ENCODE results near the gene DIS3L2. TPM values are rescaled to one million over a fixed set of nuclear protein-coding genes. Genes with fewer than 3 reads are reported as not detected.

Gene DIS3L2
- total RNA-seq, 2 experiments from 2014 or later, result 20.2 to 20.6 TPM

GRCh38 chr2:232229911-232230310 is 268.4 kb downstream of the DIS3L2 start:
- intact Hi-C loops (cut with micrococcal nuclease; ENCODE audit: unreplicated experiment), result no loop called here
- Histone ChIP-seq H4K20me1 (ENCODE audit: insufficient read depth, low read length) (no peaks in the 10 kb centered on the region), H3K4me2 (ENCODE audit: low read length) (no peak overlapping the region), H3K79me2 (ENCODE audit: insufficient read depth, low read depth, low read length) (no peaks in the 10 kb centered on the region), H3K9me2 (ENCODE audit: insufficient read depth, low read length) (no peaks in the 10 kb centered on the region), H3K4me3 (ENCODE audit: low read depth, low read length, poor library complexity, severe bottlenecking) (no peak overlapping the region), H3K9me3 (ENCODE audit: low read length) (no peaks in the 10 kb centered on the region), H2AFZ (ENCODE audit: low read length) (no peak overlapping the region), H3K27ac (ENCODE audit: low read depth, low read length, poor library complexity, severe bottlenecking) (no peak overlapping the region), H3K36me3 (ENCODE audit: insufficient read depth, low read length) (no peaks in the 10 kb centered on the region), H3K4me1 (ENCODE audit: insufficient read depth, low read length, poor library complexity, severe bottlenecking) (no peaks in the 10 kb centered on the region)
- DNase-seq (ENCODE audit: low spot score), result no peak
- POLR2A ChIA-PET, result interaction anchor here (0.6 to 1.1 kb wide), 2 partner anchors 19 to 60 kb away, joined by 3 to 4 read pairs; no protein-coding TSS in a partner anchor
- no TSS peak for BruUV-seq (replicated peaks)
- TF ChIP-seq CTCF (conservative IDR thresholded peaks at IDR 0.05; ENCODE audit: low read length), result no peak
- no peak for TF ChIP-seq EZH2phosphoT487 (IDR thresholded peaks at IDR 0.05; ENCODE audit: borderline replicate concordance, low read depth, low read length)
- CTCF ChIA-PET (ENCODE audit: unreplicated experiment), result no interaction called here

GRCh38 chr2:232230560-232230959 is 269.0 kb downstream of the DIS3L2 start:
- H3K27ac ChIP-seq (ENCODE audit: low read depth, low read length, poor library complexity, severe bottlenecking), result no peak overlapping the region
- BruUV-seq (replicated peaks), result no TSS peak
- no peaks in the 10 kb centered on the region for H4K20me1 ChIP-seq (ENCODE audit: insufficient read depth, low read length)
- H3K4me3 ChIP-seq (ENCODE audit: low read depth, low read length, poor library complexity, severe bottlenecking), result no peak overlapping the region
- no peaks in the 10 kb centered on the region for H3K36me3 ChIP-seq (ENCODE audit: insufficient read depth, low read length)
- no peaks in the 10 kb centered on the region for H3K9me2 ChIP-seq (ENCODE audit: insufficient read depth, low read length)
- no peak overlapping the region for H2AFZ ChIP-seq (ENCODE audit: low read length)
- intact Hi-C loops (cut with micrococcal nuclease; ENCODE audit: unreplicated experiment), result no loop called here
- H3K9me3 ChIP-seq (ENCODE audit: low read length), result no peaks in the 10 kb centered on the region
- ChIA-PET CTCF (ENCODE audit: unreplicated experiment) (no interaction called here), POLR2A (no interaction called here)
- no peak overlapping the region for H3K4me2 ChIP-seq (ENCODE audit: low read length)
- peak; percentile 52 for DNase-seq (ENCODE audit: low spot score)
- TF ChIP-seq CTCF (conservative IDR thresholded peaks at IDR 0.05; ENCODE audit: low read length), result peak; percentile 74
- TF ChIP-seq EZH2phosphoT487 (IDR thresholded peaks at IDR 0.05; ENCODE audit: borderline replicate concordance, low read depth, low read length), result no peak
- H3K79me2 ChIP-seq (ENCODE audit: insufficient read depth, low read depth, low read length), result no peaks in the 10 kb centered on the region
- no peaks in the 10 kb centered on the region for H3K4me1 ChIP-seq (ENCODE audit: insufficient read depth, low read length, poor library complexity, severe bottlenecking)

- no peak for TF ChIP-seq CTCF (conservative IDR thresholded peaks at IDR 0.05; ENCODE audit: low read length)
- TF ChIP-seq EZH2phosphoT487 (IDR thresholded peaks at IDR 0.05; ENCODE audit: borderline replicate concordance, low read depth, low read length), result no peak
- no peaks in the 10 kb centered on the region for H3K4me1 ChIP-seq (ENCODE audit: insufficient read depth, low read length, poor library complexity, severe bottlenecking)
- intact Hi-C loops (cut with micrococcal nuclease; ENCODE audit: unreplicated experiment), result no loop called here
- H2AFZ ChIP-seq (ENCODE audit: low read length), result no peak overlapping the region
- POLR2A ChIA-PET, result no interaction called here
- DNase-seq (ENCODE audit: low spot score), result no peak
- no peak overlapping the region for H3K4me2 ChIP-seq (ENCODE audit: low read length)
- CTCF ChIA-PET (ENCODE audit: unreplicated experiment), result no interaction called here
- H3K9me2 ChIP-seq (ENCODE audit: insufficient read depth, low read length), result no peaks in the 10 kb centered on the region
- H4K20me1 ChIP-seq (ENCODE audit: insufficient read depth, low read length), result no peaks in the 10 kb centered on the region
- no peaks in the 10 kb centered on the region for H3K9me3 ChIP-seq (ENCODE audit: low read length)
- no TSS peak for BruUV-seq (replicated peaks)
- H3K79me2 ChIP-seq (ENCODE audit: insufficient read depth, low read depth, low read length), result no peaks in the 10 kb centered on the region
- H3K27ac ChIP-seq (ENCODE audit: low read depth, low read length, poor library complexity, severe bottlenecking), result no peak overlapping the region
- H3K36me3 ChIP-seq (ENCODE audit: insufficient read depth, low read length), result no peaks in the 10 kb centered on the region
- no peak overlapping the region for H3K4me3 ChIP-seq (ENCODE audit: low read depth, low read length, poor library complexity, severe bottlenecking)
Measured at GRCh38 chr2:232231554-232231953, 270.0 kb downstream of the DIS3L2 start.

Data from OCI-LY7 (cell line).